ENCODE measurements around the gene GABRA5.
"Not testable (repeated sequence)": the region's sequence is repeated elsewhere in the genome, so short reads cannot be mapped to it uniquely, and the experiment has no call there.

Gene GABRA5

DNA sequence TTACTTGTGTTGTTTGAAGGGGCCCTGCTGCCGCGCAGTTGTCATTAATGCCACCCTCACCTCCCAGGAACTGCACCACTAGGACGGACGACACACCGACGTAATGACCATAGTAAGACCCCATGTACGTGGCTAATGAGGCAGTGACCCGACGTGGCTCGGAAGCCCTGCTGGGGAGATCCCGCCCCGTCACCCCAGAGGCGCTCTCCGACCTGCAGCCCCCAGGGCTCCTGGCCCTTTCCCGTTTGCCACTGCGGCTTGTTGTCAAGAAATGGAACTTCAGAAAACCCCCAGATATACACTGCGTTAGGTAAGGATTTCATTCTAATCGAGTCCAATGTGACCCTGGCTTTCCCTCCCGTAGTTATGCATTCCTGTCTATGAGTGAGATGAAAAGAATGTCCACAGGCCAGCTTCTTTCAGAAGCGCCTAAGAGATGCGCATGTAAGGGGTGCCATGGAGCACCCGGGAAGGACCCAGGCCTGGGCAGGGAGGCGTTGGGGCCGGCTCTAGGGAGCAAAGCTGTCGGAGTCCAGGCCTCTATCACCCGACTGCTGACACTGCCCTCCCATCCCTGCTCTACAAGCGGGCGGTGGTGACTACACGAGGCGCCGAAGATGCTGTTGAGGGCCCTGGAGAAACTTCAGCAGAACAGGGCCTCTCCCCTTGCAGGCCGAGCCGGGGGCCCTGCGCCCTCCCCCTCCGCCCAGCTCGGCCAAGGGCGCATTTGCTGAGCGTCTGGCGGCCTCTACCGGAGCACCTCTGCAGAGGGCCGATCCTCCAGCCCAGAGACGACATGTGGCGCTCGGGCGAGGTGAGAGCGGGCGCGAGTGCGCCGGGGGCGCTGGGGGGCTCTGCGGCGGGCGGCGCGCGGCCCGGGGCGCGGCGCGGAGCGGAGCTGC lies at the start of gene GABRA5:
Gene GABRA5, plus strand, starts transcription at position 765 of the 902 bp plus-strand sequence. CDS start 2,187 bp downstream, outside the sequence.
- DNase-seq: no peak

DNA sequence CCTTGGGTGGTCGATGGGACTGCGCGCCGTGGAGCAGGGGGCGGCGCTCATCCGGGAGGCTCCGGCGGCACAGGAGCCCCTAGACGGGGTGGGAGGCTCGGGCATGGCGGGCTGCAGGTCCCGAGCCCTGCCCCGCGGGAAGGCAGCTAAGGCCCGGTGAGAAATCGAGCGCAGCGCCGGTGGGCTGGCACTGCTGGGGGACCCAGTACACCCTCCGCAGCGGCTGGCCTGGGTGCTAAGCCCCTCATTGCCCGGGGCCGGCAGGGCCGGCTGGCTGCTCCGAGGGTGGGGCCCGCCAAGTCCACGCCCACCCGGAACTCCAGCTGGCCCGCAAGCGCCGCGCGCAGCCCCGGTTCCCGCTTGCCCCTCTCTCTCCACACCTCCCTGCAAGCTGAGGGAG lies 35.7 kb upstream of the GABRA5 start:
- not testable (repeated sequence) for DNase-seq

GRCh38 chr15:26831951-26832350 lies 34.9 kb upstream of the GABRA5 start:
- no peak for DNase-seq

GRCh38 chr15:26838742-26839460 lies 28.0 kb upstream of the GABRA5 start:
- no peak for DNase-seq

- DNase-seq: no peak
Measured at GRCh38 chr15:26841514-26841913, 25.3 kb upstream of the GABRA5 start.

GRCh38 chr15:26841941-26842340 lies 24.9 kb upstream of the GABRA5 start:
- DNase-seq: no peak

- no peak for DNase-seq
Measured at GRCh38 chr15:26842391-26842790, 24.5 kb upstream of the GABRA5 start.

DNA sequence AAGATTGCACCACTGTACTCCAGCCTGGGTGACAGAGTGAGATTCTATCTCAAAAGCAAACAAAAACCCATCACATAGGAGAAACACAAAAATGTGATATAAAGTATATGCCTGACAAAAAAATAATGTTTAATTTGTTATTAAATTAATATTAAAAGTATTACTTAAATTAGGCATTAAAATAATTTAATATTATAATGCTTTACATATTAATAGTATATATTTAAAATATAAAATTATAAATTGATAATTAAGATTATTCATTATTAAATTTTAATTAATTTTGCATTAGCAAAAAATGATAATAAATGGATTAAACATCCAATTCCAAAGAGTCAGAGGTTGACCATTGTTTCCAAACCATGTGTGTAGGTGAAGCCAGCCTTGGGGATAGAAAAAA lies 22.0 kb upstream of the GABRA5 start:
- no peak for DNase-seq

DNA sequence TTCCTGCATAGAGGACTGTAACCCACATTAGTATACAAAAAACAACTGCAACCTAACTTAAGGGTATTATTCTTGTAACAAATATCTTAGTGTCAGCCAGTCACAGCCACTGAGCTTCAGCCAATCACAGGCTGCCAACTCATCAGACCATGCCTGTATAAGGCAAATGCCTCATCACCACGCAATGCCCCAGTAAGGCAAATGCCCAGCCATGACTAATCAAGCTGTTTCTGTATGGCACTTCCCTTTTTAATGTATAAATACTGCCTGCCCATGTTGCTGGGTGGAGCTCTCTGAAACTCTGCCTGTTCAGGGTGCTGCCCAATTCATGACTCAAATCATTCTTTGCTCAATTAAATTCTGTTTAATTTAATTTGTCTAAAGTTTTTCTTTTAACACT lies 18.4 kb upstream of the GABRA5 start:
- DNase-seq: no peak

- no peak for DNase-seq
Measured at GRCh38 chr15:26850161-26850560, 16.7 kb upstream of the GABRA5 start.

DNA sequence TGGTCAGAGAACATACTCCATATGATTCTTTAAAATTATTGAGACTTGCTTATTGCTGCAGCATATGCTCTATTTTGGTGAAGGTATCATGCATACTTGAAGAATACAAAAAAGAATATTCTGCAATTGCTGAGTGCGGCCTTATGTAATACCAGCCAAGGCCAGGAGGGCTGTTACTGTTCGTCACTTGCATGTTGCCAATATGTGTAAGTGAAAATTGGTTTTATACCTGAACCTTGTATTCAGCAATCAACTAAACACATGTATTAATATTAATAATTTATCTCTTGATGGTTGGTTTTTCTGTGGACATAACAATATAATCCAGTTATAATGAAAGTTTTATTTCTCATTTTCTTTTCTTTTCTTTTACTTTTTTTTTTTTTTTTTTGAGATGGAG lies 13.9 kb upstream of the GABRA5 start:
- no peak for DNase-seq

GRCh38 chr15:26854435-26854834 lies 12.4 kb upstream of the GABRA5 start:
- no peak for DNase-seq

DNA sequence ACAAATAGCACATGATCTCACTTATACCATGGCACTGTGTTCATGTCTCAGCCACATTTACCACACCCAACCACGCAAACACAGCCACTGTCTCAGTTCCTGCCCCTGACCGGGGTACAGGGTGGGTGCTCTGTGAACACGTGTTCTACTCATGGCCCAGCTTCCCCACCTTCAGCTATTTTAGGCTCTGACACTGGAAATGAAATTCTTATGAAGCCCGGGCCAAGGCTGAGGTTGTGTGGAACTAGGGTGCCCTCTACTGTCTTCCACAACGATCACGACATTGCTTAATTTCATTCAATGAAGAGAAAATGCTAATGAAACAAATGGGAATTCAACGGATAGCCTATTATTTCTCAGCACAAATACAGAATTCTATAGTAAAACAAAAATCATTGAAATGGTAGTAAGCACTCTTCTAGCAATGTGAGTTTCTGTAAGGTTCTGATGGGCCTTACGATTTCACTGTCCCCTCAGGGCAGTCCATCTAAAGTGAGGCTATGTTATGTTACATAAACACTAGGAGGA lies 2.1 kb upstream of the GABRA5 start:
- no peak for DNase-seq

DNA sequence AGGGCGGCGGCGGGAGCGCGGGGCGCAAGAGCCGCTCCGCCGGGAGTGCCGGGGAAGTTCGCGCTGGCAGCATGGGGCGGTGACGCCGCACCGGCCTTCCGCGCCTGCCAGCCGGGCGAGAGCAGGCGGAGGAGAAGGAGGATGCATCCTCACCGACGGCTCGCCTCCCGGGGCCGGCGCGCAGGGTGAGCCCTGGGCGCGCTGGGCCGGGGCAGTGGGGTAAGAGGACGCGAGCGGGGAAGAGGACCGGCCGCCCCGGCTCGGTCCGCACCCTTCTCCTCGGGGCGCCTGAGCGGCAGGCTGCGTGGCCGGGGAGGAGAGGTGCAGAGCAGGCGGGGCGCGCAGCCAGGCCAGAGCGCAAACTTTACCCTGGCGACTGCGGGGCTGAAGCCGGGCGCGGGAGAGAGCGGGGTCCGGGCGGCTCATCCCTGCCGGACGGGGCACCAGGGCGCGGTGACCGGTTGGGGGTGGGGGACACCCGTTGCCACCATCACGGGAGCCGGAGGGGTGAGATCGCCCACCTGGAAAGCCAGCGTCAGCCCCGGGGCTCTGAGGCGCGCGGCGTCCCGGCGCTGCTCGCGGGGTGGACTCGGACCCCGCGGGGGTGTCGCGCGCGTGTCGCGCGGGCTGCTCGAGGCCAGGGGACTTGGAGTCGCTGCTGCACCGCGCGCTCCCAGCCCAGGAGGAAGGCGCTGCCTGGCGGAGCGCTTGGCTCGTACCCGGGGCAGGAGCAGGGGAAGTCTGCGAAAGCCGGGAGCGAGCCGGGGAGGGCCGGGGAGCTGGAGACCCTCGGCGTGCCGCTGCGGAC lies 542 bp downstream of the GABRA5 start:
- DNase-seq: no peak

GRCh38 chr15:26868029-26868685 lies 1.3 kb downstream of the GABRA5 start:
- DNase-seq: no peak

GRCh38 chr15:26869628-26870027 lies 2.8 kb downstream of the GABRA5 start:
- DNase-seq: no peak

GRCh38 chr15:26870346-26870745 lies 3.5 kb downstream of the GABRA5 start:
- DNase-seq: no peak

DNA sequence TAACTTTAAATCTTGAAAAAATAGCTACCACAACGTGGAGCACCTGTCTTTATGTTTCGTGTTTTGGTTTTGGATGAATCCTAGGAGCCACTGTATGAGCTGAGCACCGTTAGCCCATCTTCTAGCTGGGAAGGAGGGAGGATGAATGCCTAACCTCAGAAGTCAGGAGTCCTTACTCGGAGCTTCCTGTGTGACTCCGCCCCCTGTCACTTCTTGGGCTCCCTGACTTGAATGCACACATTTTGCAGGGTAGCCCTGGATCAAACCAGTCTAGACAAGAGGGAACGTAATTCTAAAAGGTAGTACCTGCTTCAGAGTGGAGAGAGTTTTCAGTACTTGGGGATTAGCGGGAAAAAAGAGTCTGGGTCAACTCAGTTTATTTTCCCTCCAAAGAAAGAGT lies 5.3 kb downstream of the GABRA5 start:
- no peak for DNase-seq

- DNase-seq: no peak
Measured at GRCh38 chr15:26873846-26874245, 7.0 kb downstream of the GABRA5 start.

DNA sequence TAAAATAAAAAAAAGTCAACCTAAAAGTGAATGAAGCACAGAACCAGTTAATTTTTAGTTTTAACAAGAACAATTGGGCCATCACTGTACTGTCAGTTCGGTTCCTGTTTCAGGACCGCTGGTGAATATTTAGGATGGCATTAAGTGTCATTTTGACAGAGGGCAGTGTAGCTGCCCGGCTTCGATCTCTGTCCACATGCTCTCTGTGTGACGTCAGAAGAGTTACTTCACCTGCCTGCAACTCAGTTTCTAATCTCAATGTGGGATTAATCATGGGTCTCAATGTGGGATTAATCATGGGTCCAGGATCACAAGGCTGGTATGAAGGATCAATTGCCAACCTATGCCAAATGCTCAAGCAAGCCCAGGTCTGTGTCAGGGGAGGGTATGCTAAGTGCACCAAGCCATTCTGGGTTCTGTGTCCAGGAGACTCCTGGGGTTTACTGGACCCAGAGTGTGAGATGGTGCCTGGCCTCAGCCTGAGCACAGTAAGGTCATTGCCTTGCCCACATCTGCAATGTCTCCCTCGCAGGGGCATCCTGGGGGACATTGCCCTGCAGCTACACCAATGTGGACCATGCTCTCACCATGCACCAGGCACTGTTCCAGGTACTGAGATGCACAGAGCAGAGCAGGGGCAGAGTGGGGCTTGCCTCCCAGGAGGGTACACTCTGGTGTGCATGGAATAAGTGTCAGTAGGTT lies 8.1 kb downstream of the GABRA5 start:
- no peak for DNase-seq

- no peak for DNase-seq
Measured at GRCh38 chr15:26875476-26875850, 8.6 kb downstream of the GABRA5 start.

DNA sequence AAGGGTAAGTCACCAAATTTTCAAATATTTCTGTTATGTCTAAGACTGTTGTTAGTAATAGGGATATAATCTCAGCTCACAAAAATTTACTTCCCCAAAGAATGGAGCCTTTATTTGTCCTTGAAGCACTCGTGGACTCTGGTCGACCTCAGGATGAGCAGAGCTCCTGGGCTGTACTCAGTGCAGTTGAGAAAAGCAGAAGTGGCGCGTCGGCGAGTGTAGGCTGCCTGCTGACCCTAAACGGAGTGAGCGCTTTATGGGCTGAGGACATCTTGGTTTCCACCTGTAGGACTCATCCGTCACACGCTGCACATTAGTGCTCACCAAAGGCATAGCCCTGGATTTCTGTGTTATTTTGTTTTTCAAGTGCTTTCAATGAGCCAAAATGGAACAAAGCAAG lies 11.0 kb downstream of the GABRA5 start:
- DNase-seq: no peak
